Hepatocyte (in vitro differentiated cells): ENCODE data around the gene CLIC5. TPM values are rescaled to one million over a fixed set of nuclear protein-coding genes. Genes with fewer than 3 reads are reported as not detected.
A peak's percentile ranks its signal among the peaks of the same experiment; 100 is the strongest.

ENCODE experiments used
- DNase-seq: peaks from one replicate; pipeline ENCODE4 v3.0.0-alpha.2; 2016; ENCODE audit warnings: low spot score
- H2AFZ ChIP-seq: fragments of 200-600 bp; sonication (generic); 2 replicates; pipeline ENCODE4 v1.6.0; 2016; ENCODE audit warnings: antibody characterized with exemption, mild to moderate bottlenecking
- H3K27ac ChIP-seq: fragments of 200-600 bp; sonication (generic); 2 replicates; pipeline ENCODE4 v1.5.1; 2016; ENCODE audit warnings: mild to moderate bottlenecking
- H3K27me3 ChIP-seq: fragments of 200-600 bp; sonication (generic); 2 replicates; pipeline ENCODE4 v1.6.1; 2016
- H3K36me3 ChIP-seq: fragments of 200-600 bp; sonication (generic); replicated peaks from 2 replicates; pipeline ENCODE4 v1.5.1; 2016; ENCODE audit warnings: low read depth; ENCODE audit not compliant: insufficient read depth
- H3K4me1 ChIP-seq: fragments of 200-600 bp; sonication (generic); 2 replicates; pipeline ENCODE4 v1.5.1; 2016; ENCODE audit warnings: mild to moderate bottlenecking, moderate library complexity; ENCODE audit not compliant: insufficient read depth
- H3K4me2 ChIP-seq: fragments of 200-600 bp; sonication (generic); 2 replicates; pipeline ENCODE4 v1.6.0; 2016
- H3K4me3 ChIP-seq: fragments of 200-600 bp; sonication (generic); 2 replicates; pipeline ENCODE4 v1.5.1; 2016; ENCODE audit warnings: mild to moderate bottlenecking
- H3K79me2 ChIP-seq: fragments of 200-600 bp; sonication (generic); 2 replicates; pipeline ENCODE4 v1.6.0; 2017; ENCODE audit warnings: mild to moderate bottlenecking
- H3K9me2 ChIP-seq: fragments of 200-600 bp; sonication (generic); replicated peaks from 2 replicates; pipeline ENCODE4 v1.6.0; 2017; ENCODE audit warnings: mild to moderate bottlenecking; ENCODE audit not compliant: insufficient read depth
- H3K9me3 ChIP-seq: fragments of 200-600 bp; sonication (generic); 2 replicates; pipeline ENCODE4 v1.5.1; 2016; ENCODE audit warnings: low read depth, mild to moderate bottlenecking
- H4K20me1 ChIP-seq: fragments of 200-600 bp; sonication (generic); 2 replicates; pipeline ENCODE4 v1.6.0; 2016; ENCODE audit warnings: mild to moderate bottlenecking; ENCODE audit not compliant: insufficient read depth, poor library complexity, severe bottlenecking
- EZH2 ChIP-seq: fragments of 200-600 bp; sonication (generic); IDR thresholded peaks from 2 replicates; pipeline ENCODE4 v1.6.1; 2016; ENCODE audit warnings: antibody characterized with exemption, mild to moderate bottlenecking, borderline replicate concordance
- EZH2phosphoT487 ChIP-seq: fragments of 200-600 bp; sonication (generic); IDR thresholded peaks from one replicate; pipeline ENCODE4 v1.6.1; 2018; ENCODE audit warnings: antibody characterized with exemption, mild to moderate bottlenecking, low read depth, moderate library complexity; ENCODE audit not compliant: unreplicated experiment, severe bottlenecking
- WGBS: methylation state at CpG from one replicate; pipeline ENCODE4 v1.1.6; 2016; ENCODE audit warnings: low lambda C conversion rate; ENCODE audit errors: missing lambda C conversion rate; 5-methylcytosine and 5-hydroxymethylcytosine counted together
- polyA plus RNA-seq: library from polyadenylated mRNA; unstranded; fragments of >200 nt; fragmentation: Nextera tagmentation; extraction: Ambion mirVana; gene quantifications from 2 replicates; pipeline ENCODE4 v1.2.1, GENCODE V29; 2016
- total RNA-seq: library from RNA; depleted of rRNA; stranded (reverse); fragments of >200 nt; gene quantifications from 2 replicates; pipeline ENCODE4 v1.2.3, GENCODE V29; 2014
- TF ChIP-seq, protein P1 (sequence below): fragments of 200-600 bp; sonication (generic); IDR thresholded peaks from 2 replicates; pipeline ENCODE4 v1.5.1; 2016; ENCODE audit warnings: antibody characterized with exemption, mild to moderate bottlenecking; ENCODE audit not compliant: poor library complexity

Gene CLIC5
- total and polyA plus RNA-seq, 2 experiments from 2014 or later, result 6.0 to 12.1 TPM

DNA sequence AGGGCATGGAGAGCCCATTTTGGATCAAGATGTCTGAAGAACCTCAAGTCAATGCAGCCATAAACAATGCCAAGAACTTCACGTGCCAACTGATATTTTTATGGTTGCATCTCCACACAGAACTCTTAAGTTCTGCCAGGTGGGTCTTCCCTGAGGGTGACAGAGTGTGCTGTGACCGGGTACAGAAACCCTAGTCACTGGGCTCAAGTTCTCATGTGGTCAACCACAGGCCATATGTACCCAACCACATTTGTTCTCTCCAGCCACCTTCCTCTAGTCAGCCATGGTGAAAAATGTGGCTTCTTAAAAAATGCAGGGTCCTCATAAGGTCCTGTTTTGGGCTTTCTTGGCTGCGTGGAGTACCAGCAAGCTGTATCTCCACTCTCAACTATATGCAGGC is 48.9 kb downstream of the CLIC5 start:
- WGBS, result 97% methylated on average over 3 of the region's 3 CpGs

DNA sequence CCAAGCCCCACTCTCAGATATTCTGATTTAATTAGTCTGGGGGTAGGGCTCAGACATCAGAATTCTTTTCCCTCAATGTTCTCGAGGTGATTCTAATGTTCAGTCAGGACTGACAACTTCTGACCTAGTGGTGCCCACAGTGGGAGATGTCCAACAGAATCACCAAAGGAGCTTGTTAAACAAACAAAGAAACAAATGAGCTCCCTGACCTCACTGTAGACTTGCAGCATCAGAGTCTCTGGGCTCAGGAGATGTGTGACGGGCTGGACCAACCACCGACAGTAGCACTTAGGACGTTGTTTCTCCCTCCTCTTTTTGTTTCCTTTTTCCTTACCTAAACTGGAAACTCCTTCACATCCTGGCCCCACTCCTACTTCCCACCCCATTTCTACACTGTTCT is 49.3 kb downstream of the CLIC5 start:
- Histone ChIP-seq H3K4me2 (no peak overlapping the region), H3K4me3 (no peak overlapping the region), H3K79me2 (no peaks in the 10 kb centered on the region), H2AFZ (no peak overlapping the region), H4K20me1 (no peaks in the 10 kb centered on the region), H3K9me2 (no peaks in the 10 kb centered on the region), H3K27me3 (no peaks in the 10 kb centered on the region), H3K9me3 (no peaks in the 10 kb centered on the region), H3K4me1 (peaks cover 5% of the 10 kb centered on the region), H3K36me3 (no peaks in the 10 kb centered on the region), H3K27ac (no peak overlapping the region)
- DNase-seq, result no peak
- TF ChIP-seq EZH2phosphoT487 (no peak), EZH2 (no peak)
- TF ChIP-seq, protein P1, sequence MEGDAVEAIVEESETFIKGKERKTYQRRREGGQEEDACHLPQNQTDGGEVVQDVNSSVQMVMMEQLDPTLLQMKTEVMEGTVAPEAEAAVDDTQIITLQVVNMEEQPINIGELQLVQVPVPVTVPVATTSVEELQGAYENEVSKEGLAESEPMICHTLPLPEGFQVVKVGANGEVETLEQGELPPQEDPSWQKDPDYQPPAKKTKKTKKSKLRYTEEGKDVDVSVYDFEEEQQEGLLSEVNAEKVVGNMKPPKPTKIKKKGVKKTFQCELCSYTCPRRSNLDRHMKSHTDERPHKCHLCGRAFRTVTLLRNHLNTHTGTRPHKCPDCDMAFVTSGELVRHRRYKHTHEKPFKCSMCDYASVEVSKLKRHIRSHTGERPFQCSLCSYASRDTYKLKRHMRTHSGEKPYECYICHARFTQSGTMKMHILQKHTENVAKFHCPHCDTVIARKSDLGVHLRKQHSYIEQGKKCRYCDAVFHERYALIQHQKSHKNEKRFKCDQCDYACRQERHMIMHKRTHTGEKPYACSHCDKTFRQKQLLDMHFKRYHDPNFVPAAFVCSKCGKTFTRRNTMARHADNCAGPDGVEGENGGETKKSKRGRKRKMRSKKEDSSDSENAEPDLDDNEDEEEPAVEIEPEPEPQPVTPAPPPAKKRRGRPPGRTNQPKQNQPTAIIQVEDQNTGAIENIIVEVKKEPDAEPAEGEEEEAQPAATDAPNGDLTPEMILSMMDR, result no peak
- WGBS, result 87% methylated on average over 4 of the region's 4 CpGs

More for the DNA sequence above, 48.9 kb downstream of the CLIC5 start:
- Histone ChIP-seq H3K27me3 (no peaks in the 10 kb centered on the region), H3K4me3 (no peak overlapping the region), H3K4me1 (peaks cover 5% of the 10 kb centered on the region), H3K79me2 (no peaks in the 10 kb centered on the region), H3K27ac (no peak overlapping the region), H3K9me3 (no peaks in the 10 kb centered on the region), H4K20me1 (no peaks in the 10 kb centered on the region), H3K36me3 (no peaks in the 10 kb centered on the region), H2AFZ (no peak overlapping the region), H3K9me2 (no peaks in the 10 kb centered on the region), H3K4me2 (no peak overlapping the region)
- TF ChIP-seq, protein P1, result no peak
- TF ChIP-seq EZH2 (no peak), EZH2phosphoT487 (no peak)
- no peak for DNase-seq

DNA sequence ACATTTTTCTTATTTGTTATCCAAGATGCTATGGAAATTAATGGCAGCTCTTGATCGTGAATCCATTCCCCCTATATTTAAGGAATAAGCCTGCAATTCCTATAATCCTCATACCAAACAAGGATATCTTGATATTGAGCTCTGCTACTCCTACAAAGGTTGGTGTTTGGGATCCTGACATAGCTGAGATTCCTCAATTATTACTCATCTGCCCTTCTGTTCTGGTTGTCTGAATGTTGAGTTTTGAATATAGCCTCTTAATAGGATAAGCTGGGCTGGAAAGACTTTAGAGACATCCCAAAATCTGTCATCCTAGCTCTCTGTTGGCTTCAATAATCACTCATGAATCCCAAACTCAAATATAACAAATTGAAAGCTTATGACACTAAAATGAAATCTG is 49.9 kb downstream of the CLIC5 start:
- H3K9me2 ChIP-seq, result no peaks in the 10 kb centered on the region
- H2AFZ ChIP-seq, result no peak overlapping the region
- H3K9me3 ChIP-seq, result no peaks in the 10 kb centered on the region
- 64% methylated on average over 1 of the region's 1 CpG for WGBS
- no peaks in the 10 kb centered on the region for H3K36me3 ChIP-seq
- H3K27ac ChIP-seq, result peak overlapping the region; percentile 24
- H3K4me3 ChIP-seq, result no peak overlapping the region
- TF ChIP-seq, protein P1, result no peak
- no peak for TF ChIP-seq EZH2phosphoT487
- TF ChIP-seq EZH2, result no peak
- no peaks in the 10 kb centered on the region for H3K27me3 ChIP-seq
- peaks cover 5% of the 10 kb centered on the region for H3K4me1 ChIP-seq
- H3K79me2 ChIP-seq, result no peaks in the 10 kb centered on the region
- DNase-seq, result no peak
- H4K20me1 ChIP-seq, result no peaks in the 10 kb centered on the region
- H3K4me2 ChIP-seq, result no peak overlapping the region

DNA sequence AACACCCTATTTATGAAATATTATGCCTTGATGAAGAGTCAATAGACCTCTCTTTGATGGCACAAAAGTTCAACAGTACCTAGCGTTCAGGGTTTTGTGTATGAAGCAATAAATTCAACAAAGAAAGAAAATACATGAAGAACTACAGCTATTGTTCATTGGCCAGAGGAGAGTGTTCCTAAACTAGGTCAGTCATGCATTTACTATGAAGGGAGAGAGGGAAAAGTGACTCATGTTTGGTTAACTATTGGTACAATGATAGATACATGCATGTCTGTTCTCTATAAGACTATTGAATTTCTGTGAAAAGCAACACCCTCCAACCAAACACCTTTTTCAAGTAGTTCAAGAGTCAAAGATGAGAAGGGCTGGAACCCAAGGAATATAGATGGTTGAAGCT is 50.7 kb downstream of the CLIC5 start:
- Histone ChIP-seq H3K4me2 (no peak overlapping the region), H3K27ac (peak overlapping the region; percentile 24), H3K4me1 (peaks cover 5% of the 10 kb centered on the region), H3K4me3 (no peak overlapping the region), H3K79me2 (no peaks in the 10 kb centered on the region), H3K9me2 (no peaks in the 10 kb centered on the region), H2AFZ (no peak overlapping the region), H4K20me1 (no peaks in the 10 kb centered on the region), H3K9me3 (no peaks in the 10 kb centered on the region), H3K36me3 (no peaks in the 10 kb centered on the region), H3K27me3 (no peaks in the 10 kb centered on the region)
- no peak for DNase-seq
- 64% methylated on average over 1 of the region's 1 CpG for WGBS
- TF ChIP-seq, protein P1, result no peak
- TF ChIP-seq EZH2phosphoT487 (no peak), EZH2 (no peak)
